Hematopoietic multipotent progenitor cell treated with erythropoietin and hydrocortisone succinate and interleukin-3 and kit ligand, for 15 days (in vitro differentiated cells): Measurements from ENCODE around the gene ATF6.

Source experiments
- DNase-seq: peaks from one replicate; pipeline ENCODE4 v3.0.0-alpha.2; 2015; ENCODE audit warnings: low spot score

ATF6 gene

DNA sequence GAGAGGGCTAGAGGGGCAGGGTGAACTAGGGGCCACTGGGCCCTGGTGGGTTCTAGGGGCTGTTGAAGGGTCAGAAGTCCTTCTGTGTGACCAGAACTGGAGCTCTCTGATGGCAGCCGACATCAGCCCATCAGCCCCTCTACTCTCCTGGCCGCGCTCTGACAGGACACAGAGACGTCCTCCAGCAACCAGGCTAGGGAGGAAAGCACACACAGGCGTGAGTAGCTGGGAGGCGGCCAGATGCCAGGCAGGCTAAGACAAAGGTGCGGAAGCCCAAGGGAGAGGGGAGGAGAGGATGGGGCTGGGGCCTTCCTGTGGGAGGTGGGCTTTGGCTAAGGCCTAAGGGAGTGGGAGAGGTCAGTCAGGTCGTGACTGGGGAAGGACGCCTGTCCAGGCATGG is 206.7 kb downstream of the ATF6 start:
- DNase-seq: no peak

DNA sequence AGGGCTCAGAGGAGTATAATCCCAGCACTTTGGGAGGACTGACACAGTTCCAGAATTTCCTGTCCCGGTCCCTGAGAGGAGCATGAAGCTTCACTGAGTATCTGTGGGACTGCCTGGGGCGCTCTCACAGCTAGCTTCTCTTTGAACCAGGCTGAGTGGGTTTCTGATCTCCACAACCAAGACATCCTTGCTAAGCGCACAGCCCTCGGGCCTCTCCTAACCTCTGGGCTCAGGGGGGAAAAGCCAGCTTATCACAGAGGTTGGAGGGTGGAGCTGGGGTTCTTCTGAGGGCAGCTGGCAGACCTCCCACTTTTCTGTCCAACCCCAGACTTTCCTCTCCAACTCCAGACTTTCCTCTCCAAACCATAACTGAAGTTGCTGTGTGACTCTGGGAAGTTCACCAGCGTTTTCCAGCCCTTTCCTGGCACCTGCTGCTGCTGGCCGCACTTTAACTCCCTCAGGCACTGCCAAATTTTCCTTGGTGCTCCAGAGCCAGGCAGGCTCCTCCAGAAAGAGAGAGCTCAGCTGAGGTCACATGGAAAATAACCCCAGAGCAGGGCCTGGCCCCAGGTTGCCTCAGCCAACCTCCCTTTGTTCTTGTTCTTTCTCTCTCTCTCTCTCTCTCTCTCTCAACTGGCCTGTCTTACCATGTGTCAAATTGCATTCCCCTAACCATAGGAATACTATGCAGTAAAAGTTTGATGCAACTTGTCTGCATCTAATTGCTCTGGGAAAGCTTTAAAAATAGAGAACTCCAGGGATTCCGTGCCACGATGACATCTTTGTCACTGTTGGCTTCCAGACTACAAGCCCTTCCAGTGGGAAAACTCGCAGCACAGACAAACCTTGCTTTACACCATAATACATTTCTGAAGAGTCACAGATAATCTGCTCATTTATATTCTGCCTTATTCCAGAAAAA is 208.1 kb downstream of the ATF6 start:
- DNase-seq: peak; percentile 68

DNA sequence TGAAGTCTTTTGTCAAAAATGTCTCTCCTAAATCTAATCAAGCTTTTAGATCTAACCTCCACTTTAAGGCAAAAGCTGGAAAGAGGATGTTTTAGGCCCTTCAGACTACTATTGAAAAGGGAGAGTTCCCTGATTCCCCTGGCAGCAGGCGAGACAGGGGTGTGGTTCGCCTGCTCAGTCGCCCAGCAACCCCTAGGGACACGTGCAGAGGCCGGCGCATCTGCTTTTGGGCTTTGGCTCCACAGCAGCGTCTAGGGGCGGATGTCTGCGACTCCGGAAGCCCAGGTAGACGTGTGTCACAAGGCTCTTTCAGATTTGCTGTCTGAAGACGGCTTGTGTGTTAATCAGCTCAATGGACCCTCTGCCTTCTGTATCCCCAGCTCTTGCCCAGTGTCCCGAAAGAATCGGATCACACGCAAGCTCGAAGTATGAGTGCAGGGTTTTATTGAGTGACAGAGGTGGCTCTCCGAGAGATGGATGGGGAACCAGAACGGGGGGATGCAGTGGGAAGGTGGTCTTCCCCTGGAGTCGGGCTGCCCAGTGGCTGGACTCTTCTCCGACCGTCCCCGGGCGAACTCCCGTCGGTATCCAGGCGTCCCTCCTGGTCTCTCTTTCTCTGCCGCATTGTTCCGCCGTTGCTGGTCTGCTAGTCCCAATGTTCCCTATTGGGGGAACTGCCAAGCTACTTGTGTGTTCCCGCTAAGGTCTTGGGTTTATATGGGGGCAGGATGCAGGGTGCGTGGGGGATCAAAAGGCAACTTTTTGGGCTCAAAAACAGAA is 212.1 kb downstream of the ATF6 start:
- DNase-seq: no peak

DNA sequence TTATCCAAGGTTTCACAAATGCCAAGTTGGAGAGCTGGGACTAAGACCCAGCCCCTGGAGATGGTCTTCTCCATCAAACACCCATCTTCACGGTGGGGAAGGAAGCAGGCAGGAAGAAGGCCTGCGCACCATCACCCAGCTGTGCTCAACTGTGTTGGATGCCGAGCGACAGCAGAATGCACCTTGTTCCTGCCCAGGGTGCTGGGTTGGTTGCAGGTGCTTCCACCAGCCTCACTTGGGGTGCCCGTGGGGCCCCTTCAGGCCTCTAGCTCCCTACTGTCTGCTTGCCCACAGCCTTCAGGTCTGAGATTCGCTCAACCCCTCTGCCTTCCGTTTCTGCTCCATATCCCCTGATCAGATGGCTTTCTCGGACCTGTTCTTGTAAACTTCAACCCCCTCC is 215.0 kb downstream of the ATF6 start:
- no peak for DNase-seq

DNA sequence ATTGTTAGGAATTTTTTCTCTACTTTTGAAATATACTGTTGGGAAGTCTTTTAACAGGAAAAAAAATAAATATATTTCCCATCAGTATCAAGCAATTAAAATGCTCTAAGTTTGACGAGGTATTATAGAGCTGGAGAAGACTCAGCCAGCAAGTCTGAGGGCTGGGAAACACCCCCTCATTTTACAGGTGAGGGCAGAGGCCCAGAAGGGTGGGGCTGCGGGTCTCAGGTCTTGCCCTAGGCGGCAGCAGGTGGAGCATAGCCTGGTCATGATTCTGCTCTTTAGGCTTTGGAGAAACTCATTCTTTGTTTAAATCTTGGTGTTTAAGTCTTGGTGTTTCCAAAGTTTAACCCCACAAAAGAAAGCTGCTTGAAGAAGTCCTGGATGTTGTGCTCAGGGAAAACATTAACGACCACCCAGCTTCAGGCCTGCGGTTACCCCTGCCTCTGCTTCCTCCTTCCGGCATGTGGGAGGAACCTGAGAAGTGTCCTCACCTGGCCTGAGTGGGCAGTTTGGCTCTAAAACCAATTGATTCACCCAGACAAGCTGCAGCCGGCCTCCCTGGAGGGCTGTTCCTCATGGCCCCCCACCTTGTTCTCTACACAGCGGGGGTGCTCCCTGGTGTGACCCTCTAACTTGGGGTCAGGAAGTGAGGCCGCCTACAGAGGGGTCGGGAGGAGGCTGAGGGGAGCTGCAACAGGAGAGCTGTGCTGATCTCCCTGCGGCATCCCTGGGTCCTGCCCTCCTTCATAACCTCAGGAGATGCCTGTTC is 215.8 kb downstream of the ATF6 start:
- DNase-seq: no peak

DNA sequence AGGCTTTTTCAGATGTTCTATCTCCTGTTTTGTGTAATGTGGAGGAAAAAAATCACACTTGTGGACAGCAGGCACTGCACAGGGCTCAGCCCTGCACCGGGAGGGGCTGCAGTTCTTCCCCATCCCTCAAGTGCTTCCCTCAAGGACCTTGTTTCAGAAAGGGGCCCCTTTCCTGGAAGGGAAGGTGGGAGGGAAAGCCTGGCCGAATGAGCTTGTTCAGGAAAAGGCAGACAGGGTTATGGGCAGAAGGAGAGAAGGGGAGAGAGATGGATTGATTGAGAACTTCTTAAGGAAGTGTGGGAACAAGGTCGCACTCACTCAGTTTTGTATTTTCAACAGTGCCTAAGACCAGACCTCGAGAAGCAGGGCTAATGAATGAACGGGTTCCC is 216.4 kb downstream of the ATF6 start:
- no peak for DNase-seq

DNA sequence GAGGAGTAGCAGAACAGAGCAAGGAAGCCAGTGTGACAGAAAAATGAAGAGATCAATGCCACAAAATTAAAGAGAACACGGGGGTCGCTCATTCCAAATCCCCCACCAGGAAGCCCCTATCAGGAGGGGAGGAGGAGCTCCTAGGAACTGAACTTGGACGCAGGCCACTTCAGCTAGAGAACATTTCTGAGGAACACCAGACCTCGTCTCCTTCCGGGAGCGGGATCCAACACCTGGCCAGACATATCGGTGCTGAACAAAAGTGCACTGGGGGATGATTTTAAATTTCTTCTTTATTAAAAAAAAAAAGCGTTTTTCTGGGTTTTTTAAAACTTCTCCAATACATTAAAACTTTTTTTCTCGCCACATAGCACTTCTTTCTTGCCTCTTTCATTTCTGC is 216.8 kb downstream of the ATF6 start:
- DNase-seq: no peak

DNA sequence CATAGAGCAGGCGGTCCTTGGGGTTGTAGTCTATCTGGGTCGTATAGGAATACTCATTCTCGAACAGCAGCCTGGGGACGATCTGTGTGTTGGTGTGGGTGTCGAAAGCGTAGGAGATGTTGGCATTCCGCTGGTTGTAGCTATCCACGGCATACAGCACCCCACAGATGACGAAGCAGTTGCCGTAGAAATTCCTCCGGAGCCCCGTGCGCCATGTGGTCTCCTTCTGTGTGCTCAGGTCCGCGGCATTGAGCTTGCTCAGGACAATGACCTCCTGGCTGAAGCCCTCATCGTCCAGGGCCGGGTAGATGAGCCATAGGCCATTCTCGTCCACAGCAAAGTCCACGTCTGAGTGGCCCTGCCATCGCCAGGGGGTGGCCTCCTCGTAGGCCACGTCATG is 217.6 kb downstream of the ATF6 start:
- no peak for DNase-seq

DNA sequence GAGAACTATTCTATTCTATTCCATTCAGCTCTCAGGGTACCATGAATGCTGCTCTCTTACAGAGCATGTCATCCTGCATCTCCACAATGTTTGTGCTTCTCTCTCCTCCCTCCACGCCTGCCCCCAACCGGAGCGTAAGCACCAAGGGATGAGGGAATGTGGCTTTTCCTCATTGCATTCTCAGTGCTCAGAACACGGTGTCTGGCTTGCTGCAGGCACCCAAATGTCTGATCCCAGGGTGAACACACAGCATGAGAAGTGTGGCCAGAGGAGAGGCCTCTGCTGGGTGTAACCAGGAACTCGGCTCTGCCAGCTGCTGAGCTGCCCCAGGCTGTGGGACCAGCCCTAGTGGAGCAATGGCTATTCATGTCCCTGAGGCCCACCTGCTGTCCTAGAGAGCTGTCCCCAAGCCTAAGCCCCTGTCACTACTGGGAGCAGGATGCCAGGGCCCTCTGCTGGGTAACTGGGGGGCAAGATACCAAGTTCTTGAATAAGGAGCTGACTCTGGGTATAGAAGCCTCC is 219.2 kb downstream of the ATF6 start:
- DNase-seq: no peak

DNA sequence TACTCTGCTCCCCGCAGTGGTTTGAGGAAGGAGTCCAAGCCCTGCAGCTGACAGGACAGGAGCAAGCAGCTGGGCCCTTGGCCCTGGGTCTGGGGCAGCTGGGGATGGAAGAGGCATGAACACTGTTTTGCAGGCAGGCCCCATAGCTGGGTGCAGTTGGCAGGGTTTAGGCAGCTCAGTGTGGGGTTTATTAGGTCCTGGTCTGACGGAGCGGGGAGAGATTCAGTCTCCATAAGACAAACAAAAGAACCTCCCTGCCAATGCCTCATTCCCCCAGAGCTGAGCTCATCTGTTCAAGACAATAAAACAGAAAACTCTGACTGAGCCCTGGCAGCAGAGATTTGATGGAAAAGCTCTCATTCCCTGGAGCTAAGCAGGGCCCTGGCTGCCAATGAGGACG is 220.2 kb downstream of the ATF6 start:
- no peak for DNase-seq

DNA sequence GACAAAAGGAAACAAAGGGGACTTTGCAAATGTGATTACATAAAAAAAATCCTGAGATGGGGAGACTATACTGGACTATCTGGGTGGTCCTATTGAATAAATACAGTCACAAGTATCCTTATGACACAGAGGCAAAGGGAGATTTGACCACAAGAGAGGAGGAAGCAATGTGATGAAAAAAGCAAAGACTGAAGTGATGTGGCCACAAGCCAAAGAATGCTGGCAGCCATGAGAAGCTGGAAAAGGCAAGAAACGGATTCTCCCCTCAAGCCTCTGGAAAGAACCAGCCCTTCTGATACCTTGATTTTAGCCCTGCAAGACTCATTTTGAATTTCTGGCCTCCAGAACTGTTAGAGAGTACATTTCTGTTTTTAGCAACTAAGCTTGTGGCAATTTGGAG is 221.2 kb downstream of the ATF6 start:
- no peak for DNase-seq

DNA sequence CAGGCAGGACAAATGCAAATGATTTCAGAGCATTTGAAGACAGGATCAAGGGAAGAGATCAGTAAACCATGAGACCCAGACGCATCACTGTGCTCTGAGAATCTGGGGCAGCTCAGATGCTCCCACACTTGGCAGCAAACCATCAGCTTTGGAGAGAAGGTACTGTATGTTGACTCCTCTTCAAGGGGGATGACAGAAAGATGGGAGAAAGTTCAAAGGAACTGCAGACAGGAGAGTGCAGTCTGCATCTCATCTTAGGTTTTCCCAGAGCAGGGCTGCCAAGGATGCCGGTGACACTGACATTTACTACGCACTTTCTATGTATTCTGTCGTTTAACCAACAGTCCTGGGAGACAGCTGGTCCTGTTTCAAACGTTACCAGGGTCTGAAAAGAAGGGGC is 221.8 kb downstream of the ATF6 start:
- DNase-seq: no peak

DNA sequence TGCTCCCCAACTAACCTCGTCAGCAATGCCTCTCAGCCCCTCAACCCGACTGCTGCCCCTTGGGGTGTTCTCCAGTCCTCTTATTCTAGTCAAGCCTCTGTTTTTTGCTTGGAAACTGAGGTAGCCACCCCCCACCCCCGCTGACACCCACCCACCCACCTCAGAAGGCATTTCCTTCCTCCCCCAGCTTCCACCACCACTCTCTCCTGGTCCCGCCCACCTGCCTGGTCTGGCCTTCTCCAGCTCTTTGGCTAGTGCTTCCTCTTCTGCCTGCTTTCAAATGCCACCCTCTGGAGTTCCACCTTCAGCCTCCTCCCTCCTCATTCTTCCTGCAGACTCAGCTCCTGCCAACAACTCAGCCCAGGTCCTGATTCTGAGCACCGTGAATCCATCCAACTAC is 222.3 kb downstream of the ATF6 start:
- no peak for DNase-seq

DNA sequence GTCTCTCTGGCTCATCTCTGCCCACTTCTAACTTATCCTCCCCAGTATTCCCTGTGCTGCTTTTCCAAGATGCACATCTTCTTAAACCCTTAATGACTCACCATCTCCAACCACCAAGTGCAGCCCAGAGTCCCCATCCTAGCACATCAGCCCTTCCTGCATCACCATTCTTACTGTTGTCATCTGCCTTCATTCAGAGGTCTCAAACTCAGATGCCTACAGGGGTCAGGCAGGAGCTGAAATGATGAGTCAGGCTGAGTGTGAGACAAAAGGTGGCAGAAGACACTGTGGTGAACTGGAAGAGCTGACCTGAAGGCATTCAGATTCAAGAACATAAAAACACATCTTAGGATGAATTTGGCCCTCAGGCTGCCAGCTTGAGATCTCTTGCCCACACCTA is 223.0 kb downstream of the ATF6 start:
- no peak for DNase-seq

DNA sequence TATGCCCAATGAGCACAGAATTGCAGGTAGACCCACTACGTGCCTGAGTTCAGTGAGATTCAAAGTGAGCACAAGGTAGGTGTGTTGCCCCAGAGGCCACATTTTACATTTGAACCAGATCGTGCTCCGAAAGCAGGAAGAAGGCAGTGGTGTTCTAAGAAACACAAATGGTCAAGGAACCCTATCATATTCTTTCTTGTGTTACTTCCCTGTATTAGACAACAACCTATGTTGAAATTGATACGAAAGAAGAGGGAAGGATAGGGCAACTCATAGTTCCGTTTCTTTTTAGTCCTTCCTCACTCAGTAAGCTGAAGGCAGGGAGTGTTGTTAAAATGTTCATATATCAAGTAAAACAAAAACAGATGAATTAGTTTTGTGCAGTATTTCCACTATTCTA is 223.7 kb downstream of the ATF6 start:
- no peak for DNase-seq

DNA sequence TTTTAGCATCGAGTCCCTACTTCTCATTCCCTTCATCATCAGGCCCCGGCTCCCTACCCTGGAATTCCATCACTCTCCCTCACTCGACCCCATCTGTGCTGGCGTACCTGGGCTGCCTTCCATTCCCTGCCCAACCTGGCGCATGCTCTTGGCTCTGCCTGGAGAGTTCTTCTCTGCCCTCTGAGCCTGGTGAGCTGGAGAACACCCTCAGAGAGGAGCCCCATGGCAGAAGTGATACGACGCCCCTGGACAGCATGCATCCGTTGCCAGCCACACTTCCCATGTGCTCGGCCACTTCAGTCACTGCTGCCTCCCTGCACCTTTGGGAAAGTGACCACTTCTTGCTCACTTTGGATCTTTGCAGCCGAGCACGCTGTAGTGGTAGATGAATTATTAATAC is 227.5 kb downstream of the ATF6 start:
- no peak for DNase-seq

DNA sequence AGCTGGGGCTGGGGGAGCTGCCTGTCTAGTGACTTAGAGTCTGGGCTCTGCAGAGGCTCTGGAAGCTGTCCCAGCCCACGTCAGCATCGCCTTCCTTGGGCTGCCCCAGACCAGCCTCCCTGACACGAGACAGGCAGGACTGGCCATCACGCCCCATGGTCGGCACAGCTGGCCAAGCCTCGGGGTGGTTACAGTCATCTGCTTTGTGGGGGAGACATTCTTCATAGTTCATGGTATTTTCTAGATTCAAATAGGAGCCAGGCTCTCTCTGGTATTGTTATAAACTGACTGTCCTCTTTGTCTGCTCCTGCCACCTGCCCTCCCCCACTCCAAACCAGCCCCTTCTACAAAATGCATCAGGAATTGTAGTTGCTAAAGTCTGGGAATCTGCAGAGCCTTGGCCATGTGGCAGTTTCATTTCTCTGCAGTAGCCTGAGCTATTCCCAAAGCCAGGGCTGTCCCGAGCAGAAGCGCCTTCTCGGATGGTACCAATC is 228.1 kb downstream of the ATF6 start:
- no peak for DNase-seq

DNA sequence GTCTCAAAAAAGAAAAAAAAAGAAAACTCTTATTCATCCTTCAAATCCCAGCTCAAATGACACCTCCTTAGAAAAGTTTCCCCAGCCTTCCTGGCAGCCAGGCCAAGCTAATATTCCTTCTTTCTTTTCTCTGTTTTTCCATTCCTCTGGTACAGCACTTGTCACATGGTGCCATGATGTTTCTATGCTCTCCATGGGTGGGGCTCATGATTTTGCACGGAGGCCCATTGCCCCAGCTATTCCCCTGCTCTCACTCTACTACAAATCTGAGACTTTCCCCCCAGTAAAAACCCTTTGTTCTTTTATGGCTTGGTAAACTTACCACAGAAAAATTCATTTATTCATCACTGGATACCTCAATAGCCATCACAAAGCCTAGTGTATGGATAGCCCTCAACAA is 231.0 kb downstream of the ATF6 start:
- no peak for DNase-seq

DNA sequence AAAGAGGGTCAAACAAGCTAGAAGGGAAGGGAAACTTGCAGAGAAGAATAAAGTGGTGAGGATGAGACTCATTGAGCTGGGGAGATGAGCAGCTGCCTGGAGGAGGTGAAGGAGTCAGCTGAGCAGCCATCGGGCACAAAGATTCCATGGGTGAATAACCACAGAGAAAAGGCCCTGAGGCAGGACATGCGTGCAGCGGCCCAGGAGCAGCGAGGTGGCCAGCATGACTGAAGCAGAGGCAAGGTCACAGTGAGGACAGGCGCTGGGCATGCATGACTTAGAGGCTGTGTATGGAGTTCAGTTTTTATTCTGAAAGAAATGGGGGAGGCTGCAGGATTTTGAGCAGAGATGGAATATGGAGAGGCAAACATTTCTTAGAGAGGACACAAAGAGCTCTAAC is 232.7 kb downstream of the ATF6 start:
- no peak for DNase-seq

DNA sequence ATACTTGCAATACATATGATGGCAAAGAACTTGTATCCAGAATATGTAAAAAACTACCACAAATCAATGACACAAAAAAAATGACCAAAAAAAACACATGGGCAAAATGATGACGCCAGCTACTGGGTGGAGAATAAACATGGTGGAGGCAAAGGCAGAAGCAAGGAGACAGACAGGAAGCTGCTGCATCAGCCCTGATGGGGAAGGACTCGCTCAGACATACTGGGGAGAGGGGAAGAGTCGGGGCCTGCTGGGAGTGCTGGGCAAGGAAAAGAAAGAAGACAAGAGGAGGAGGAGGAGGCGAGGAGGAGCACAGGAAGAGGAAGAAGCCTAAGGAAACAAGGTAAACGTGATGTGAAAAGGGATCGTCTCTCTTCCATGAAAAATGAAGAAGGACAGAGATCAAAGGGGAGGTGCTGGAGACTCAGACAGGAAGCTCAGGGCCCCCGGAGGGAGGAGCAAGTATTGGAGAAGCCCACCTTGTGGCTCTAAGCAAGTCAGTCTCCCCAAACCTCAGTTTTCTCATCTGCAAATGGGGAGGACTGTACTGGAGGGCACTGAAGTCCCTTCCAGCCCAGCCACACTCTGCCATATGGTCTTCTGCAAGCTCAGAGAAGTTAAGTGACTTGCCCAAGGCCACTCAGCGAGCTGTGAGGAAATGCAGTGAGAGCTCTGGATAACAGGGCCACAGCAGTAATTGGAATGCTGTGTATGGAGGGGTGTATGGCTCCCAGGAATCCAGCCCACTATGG is 233.4 kb downstream of the ATF6 start:
- DNase-seq: no peak

DNA sequence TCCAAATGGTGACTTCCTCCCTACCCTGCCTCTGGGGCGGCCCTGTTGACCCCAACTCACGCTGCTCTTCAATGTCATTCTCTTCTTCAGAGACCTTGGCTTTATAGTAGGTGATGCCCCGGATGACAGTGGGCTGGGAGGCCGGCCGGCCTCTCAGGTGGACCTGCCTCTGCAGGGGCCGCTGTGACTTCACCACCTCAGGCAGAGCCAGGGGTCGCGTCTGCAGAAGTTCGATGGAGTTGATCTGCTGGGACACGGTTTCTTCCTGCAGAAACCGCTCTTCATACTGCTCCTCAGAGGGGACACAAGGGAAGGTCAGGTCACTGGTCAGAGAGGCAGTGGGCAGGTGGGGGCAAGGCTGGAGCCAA is 233.9 kb downstream of the ATF6 start:
- DNase-seq: no peak
